Liver (tissue), 9 donors: ENCODE measurements around the gene CCNL1. TPM values are rescaled to one million over a fixed set of nuclear protein-coding genes. Genes with fewer than 3 reads are reported as not detected.

Experiments
- DNase-seq: peaks from one replicate; pipeline ENCODE4 v3.0.0-alpha.2; 2017; ENCODE audit warnings: low spot score
- H3K27ac ChIP-seq, 2 donors: one replicate each; pipeline ENCODE4 v1.7.0; 2013; ENCODE audit warnings: inconsistent platforms in 2 of 2, low read length in 2 of 2, control low read depth in 1 of 2, low read depth in 1 of 2, mild to moderate bottlenecking in 1 of 2
- H3K27me3 ChIP-seq, 4 donors: one replicate each; pipeline versions ENCODE4 v1.6.1 to v1.7.0; 2013; ENCODE audit warnings: low read length in 3 of 4, inconsistent platforms in 1 of 4, mild to moderate bottlenecking in 1 of 4, moderate library complexity in 1 of 4; ENCODE audit not compliant: control insufficient read depth in 4 of 4, insufficient read depth in 4 of 4
- H3K36me3 ChIP-seq, 4 donors: one replicate each; pipeline versions ENCODE4 v1.6.1 to v1.7.0; 2013; ENCODE audit warnings: low read length in 3 of 4, mild to moderate bottlenecking in 3 of 4, low read depth in 1 of 4, moderate library complexity in 1 of 4; ENCODE audit not compliant: control insufficient read depth in 4 of 4, insufficient read depth in 3 of 4
- H3K4me1 ChIP-seq, 4 donors: one replicate each; pipeline versions ENCODE4 v1.6.1 to v1.7.0; 2013; ENCODE audit warnings: low read length in 3 of 4, mild to moderate bottlenecking in 3 of 4, moderate library complexity in 1 of 4; ENCODE audit not compliant: control insufficient read depth in 4 of 4, insufficient read depth in 4 of 4
- H3K4me3 ChIP-seq, 3 donors: one replicate each; pipeline versions ENCODE4 v1.6.1 to v1.7.0; 2013; ENCODE audit warnings: low read length in 3 of 3, control low read depth in 1 of 3, low read depth in 1 of 3, mild to moderate bottlenecking in 1 of 3
- H3K9ac ChIP-seq, 2 donors: one replicate each; pipeline ENCODE4 v1.7.0; 2013; ENCODE audit warnings: low read length in 2 of 2, mild to moderate bottlenecking in 2 of 2, moderate library complexity in 2 of 2, control low read depth in 1 of 2, low read depth in 1 of 2
- H3K9me3 ChIP-seq, 4 donors: one replicate each; pipeline versions ENCODE4 v1.6.1 to v1.7.0; 2013; ENCODE audit warnings: low read length in 3 of 4; ENCODE audit not compliant: control insufficient read depth in 4 of 4
- EGR1 ChIP-seq, 2 donors: IDR thresholded peaks; 2 replicates each; pipeline ENCODE4 v1.6.1; 2016 to 2018; ENCODE audit warnings: antibody characterized with exemption in 2 of 2, low read depth in 2 of 2
- FOXA1 ChIP-seq: IDR thresholded peaks from 2 replicates; pipeline ENCODE4 v1.6.1; 2016; ENCODE audit warnings: antibody characterized with exemption
- FOXA2 ChIP-seq: IDR thresholded peaks from 2 replicates; pipeline ENCODE4 v1.6.1; 2016; ENCODE audit warnings: antibody characterized with exemption
- GABPA ChIP-seq, 2 donors: IDR thresholded peaks in 1 of 2; conservative IDR thresholded peaks in 1 of 2; 2 replicates each; pipeline ENCODE4 v1.6.1; 2016; ENCODE audit warnings: antibody characterized with exemption in 2 of 2, mild to moderate bottlenecking in 1 of 2, moderate library complexity in 1 of 2
- HNF4A ChIP-seq, 2 donors: conservative IDR thresholded peaks; 2 replicates each; pipeline ENCODE4 v1.6.1; 2016; ENCODE audit warnings: antibody characterized with exemption in 2 of 2, mild to moderate bottlenecking in 2 of 2
- HNF4G ChIP-seq: IDR thresholded peaks from 2 replicates; pipeline ENCODE4 v1.6.1; 2016; ENCODE audit warnings: antibody characterized with exemption
- JUND ChIP-seq, 2 donors: IDR thresholded peaks; 2 replicates each; pipeline ENCODE4 v1.6.1; 2016; ENCODE audit warnings: antibody characterized with exemption in 2 of 2
- NR2F2 ChIP-seq: IDR thresholded peaks from 2 replicates; pipeline ENCODE4 v1.6.1; 2016; ENCODE audit warnings: antibody characterized with exemption
- RAD21 ChIP-seq, 2 donors: IDR thresholded peaks; 2 replicates each; pipeline ENCODE4 v1.6.1; 2016; ENCODE audit warnings: antibody characterized with exemption in 2 of 2, mild to moderate bottlenecking in 2 of 2
- RXRA ChIP-seq, 2 donors: IDR thresholded peaks; 2 replicates each; pipeline ENCODE4 v1.6.1; 2017 to 2018; ENCODE audit warnings: antibody characterized with exemption in 2 of 2, mild to moderate bottlenecking in 1 of 2
- SP1 ChIP-seq: IDR thresholded peaks from 2 replicates; pipeline ENCODE4 v1.6.1; 2018; ENCODE audit warnings: antibody characterized with exemption, mild to moderate bottlenecking
- TAF1 ChIP-seq: conservative IDR thresholded peaks from 2 replicates; pipeline ENCODE4 v1.6.1; 2016; ENCODE audit warnings: antibody characterized with exemption, mild to moderate bottlenecking
- YY1 ChIP-seq: IDR thresholded peaks from 2 replicates; pipeline ENCODE4 v1.6.1; 2016; ENCODE audit warnings: antibody characterized with exemption, mild to moderate bottlenecking
- WGBS: extraction: QIAGEN DNeasy Blood & Tissue Kit; methylation state at CpG from one replicate; pipeline ENCODE4 v1.1.7; 2013; 5-methylcytosine and 5-hydroxymethylcytosine counted together
- polyA plus RNA-seq, 2 donors: library from polyadenylated mRNA; stranded (reverse) in 1 of 2; unstranded in 1 of 2; fragments of 200-250 nt in 1 of 2; fragments of >200 nt in 1 of 2; fragmentation: Nextera tagmentation in 1 of 2; extraction: Ambion mirVana in 1 of 2; gene quantifications; one replicate each; pipeline versions ENCODE4 v1.2.1 to v1.2.3, GENCODE V29; 2013 to 2015
- total RNA-seq, 2 donors: library from RNA; depleted of rRNA; stranded (reverse); fragments of >200 nt; gene quantifications; one replicate each; pipeline ENCODE4 v1.2.3, GENCODE V29; 2014
- TF ChIP-seq, protein P1 (sequence below): IDR thresholded peaks from 2 replicates; pipeline ENCODE4 v1.6.1; 2016; ENCODE audit warnings: antibody characterized with exemption
- TF ChIP-seq, protein P2 (sequence below): IDR thresholded peaks from 2 replicates; pipeline ENCODE4 v1.6.1; 2016; ENCODE audit warnings: antibody characterized with exemption
- TF ChIP-seq, protein P3 (sequence below): IDR thresholded peaks from 2 replicates; pipeline ENCODE4 v1.6.1; 2016; ENCODE audit warnings: antibody characterized with exemption
- TF ChIP-seq, protein P4 (sequence below): IDR thresholded peaks from 2 replicates; pipeline ENCODE4 v1.6.1; 2016; ENCODE audit warnings: antibody characterized with exemption, mild to moderate bottlenecking
- TF ChIP-seq, protein P5 (sequence below): fragments of 150-350 bp; IDR thresholded peaks from 2 replicates; pipeline ENCODE4 v1.5.1; 2017; ENCODE audit warnings: improper control_type of control experiment, low read depth, low read length; ENCODE audit not compliant: missing input control
- donor health status: healthy.
- donor health status: healthy.
- donor health status: healthy.
- donor health status: healthy.
- donor health status: healthy.

CCNL1 gene
- total and polyA plus RNA-seq, 4 donors: 22.7 to 163 (median 95.0) TPM

DNA sequence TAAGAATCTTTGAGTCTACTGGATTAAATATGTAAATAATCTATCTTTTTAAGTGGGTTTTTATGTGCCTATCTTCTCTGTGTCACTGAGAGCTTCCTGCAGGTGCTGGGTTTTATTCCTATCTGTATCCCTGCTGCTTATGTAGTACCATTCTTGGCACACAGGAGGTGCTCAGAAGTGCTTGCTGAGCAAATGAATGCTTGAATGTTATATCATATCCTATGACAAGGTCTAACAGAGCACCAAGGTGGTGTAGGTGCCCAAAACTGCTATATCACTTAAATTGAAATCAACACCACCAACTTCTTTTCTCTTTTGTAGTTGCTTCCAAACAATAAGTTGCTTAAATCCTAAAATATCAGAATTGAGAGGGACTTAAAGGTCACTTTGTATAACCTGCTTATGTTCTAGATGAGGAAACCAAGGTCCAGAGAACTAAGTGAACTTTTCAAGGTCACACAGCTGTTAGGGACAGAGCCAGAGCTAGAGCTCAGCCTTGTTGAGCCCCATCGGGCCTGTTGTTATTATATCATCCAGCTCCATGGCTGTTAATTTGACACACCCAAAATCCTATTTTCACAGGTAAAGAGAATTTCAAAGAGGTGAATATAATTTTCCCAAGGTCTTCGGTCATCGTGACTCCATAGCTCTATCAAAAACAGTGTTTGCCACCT lies 46.0 kb downstream of the CCNL1 start:
- Histone ChIP-seq H3K27me3 (no peaks in the 10 kb centered on the region), H3K4me1 (peaks cover 0 to 5% (median 1%) of the 10 kb centered on the region in 4 donors), H3K4me3 (no peak overlapping the region), H3K9me3 (no peaks in the 10 kb centered on the region), H3K27ac (no peak overlapping the region), H3K9ac (no peak overlapping the region), H3K36me3 (no peaks in the 10 kb centered on the region)
- no peak for DNase-seq
- WGBS: 87% methylated on average over 3 of the region's 3 CpGs
- TF ChIP-seq FOXA2 (no peak), FOXA1 (no peak), SP1 (no peak), JUND (IDR thresholded peaks at IDR 0.05) (no peak), HNF4A (conservative IDR thresholded peaks at IDR 0.05) (no peak), TAF1 (no peak), YY1 (no peak), NR2F2 (no peak), GABPA (IDR thresholded peaks at IDR 0.05 in 1 of 2, conservative IDR thresholded peaks at IDR 0.05 in 1 of 2) (no peak), HNF4G (no peak), RAD21 (IDR thresholded peaks at IDR 0.05) (no peak), RXRA (IDR thresholded peaks at IDR 0.05) (no peak), EGR1 (IDR thresholded peaks at IDR 0.05; ENCODE audit: low read depth in 2 of 2) (no peak)
- TF ChIP-seq, protein P1, sequence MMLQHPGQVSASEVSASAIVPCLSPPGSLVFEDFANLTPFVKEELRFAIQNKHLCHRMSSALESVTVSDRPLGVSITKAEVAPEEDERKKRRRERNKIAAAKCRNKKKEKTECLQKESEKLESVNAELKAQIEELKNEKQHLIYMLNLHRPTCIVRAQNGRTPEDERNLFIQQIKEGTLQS: no peak
- TF ChIP-seq, protein P2, sequence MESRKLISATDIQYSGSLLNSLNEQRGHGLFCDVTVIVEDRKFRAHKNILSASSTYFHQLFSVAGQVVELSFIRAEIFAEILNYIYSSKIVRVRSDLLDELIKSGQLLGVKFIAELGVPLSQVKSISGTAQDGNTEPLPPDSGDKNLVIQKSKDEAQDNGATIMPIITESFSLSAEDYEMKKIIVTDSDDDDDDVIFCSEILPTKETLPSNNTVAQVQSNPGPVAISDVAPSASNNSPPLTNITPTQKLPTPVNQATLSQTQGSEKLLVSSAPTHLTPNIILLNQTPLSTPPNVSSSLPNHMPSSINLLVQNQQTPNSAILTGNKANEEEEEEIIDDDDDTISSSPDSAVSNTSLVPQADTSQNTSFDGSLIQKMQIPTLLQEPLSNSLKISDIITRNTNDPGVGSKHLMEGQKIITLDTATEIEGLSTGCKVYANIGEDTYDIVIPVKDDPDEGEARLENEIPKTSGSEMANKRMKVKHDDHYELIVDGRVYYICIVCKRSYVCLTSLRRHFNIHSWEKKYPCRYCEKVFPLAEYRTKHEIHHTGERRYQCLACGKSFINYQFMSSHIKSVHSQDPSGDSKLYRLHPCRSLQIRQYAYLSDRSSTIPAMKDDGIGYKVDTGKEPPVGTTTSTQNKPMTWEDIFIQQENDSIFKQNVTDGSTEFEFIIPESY: no peak
- TF ChIP-seq, protein P3, sequence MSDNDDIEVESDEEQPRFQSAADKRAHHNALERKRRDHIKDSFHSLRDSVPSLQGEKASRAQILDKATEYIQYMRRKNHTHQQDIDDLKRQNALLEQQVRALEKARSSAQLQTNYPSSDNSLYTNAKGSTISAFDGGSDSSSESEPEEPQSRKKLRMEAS: no peak
- TF ChIP-seq, protein P4, sequence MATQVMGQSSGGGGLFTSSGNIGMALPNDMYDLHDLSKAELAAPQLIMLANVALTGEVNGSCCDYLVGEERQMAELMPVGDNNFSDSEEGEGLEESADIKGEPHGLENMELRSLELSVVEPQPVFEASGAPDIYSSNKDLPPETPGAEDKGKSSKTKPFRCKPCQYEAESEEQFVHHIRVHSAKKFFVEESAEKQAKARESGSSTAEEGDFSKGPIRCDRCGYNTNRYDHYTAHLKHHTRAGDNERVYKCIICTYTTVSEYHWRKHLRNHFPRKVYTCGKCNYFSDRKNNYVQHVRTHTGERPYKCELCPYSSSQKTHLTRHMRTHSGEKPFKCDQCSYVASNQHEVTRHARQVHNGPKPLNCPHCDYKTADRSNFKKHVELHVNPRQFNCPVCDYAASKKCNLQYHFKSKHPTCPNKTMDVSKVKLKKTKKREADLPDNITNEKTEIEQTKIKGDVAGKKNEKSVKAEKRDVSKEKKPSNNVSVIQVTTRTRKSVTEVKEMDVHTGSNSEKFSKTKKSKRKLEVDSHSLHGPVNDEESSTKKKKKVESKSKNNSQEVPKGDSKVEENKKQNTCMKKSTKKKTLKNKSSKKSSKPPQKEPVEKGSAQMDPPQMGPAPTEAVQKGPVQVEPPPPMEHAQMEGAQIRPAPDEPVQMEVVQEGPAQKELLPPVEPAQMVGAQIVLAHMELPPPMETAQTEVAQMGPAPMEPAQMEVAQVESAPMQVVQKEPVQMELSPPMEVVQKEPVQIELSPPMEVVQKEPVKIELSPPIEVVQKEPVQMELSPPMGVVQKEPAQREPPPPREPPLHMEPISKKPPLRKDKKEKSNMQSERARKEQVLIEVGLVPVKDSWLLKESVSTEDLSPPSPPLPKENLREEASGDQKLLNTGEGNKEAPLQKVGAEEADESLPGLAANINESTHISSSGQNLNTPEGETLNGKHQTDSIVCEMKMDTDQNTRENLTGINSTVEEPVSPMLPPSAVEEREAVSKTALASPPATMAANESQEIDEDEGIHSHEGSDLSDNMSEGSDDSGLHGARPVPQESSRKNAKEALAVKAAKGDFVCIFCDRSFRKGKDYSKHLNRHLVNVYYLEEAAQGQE: no peak
- TF ChIP-seq, protein P5, sequence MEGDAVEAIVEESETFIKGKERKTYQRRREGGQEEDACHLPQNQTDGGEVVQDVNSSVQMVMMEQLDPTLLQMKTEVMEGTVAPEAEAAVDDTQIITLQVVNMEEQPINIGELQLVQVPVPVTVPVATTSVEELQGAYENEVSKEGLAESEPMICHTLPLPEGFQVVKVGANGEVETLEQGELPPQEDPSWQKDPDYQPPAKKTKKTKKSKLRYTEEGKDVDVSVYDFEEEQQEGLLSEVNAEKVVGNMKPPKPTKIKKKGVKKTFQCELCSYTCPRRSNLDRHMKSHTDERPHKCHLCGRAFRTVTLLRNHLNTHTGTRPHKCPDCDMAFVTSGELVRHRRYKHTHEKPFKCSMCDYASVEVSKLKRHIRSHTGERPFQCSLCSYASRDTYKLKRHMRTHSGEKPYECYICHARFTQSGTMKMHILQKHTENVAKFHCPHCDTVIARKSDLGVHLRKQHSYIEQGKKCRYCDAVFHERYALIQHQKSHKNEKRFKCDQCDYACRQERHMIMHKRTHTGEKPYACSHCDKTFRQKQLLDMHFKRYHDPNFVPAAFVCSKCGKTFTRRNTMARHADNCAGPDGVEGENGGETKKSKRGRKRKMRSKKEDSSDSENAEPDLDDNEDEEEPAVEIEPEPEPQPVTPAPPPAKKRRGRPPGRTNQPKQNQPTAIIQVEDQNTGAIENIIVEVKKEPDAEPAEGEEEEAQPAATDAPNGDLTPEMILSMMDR: no peak
